Lung (tissue), 12 donors: Measurements from ENCODE around the gene SLC2A4. TPM values are rescaled to one million over a fixed set of nuclear protein-coding genes. Genes with fewer than 3 reads are reported as not detected.

Experiments used
- ATAC-seq: fragments of 200-7000 bp; cut with Tn5 transposase; one replicate; pipeline ENCODE4 v1.9.1; 2020; ENCODE audit warnings: moderate number of reproducible peaks; ENCODE audit not compliant: insufficient read depth, low FRiP score
- DNase-seq, 3 donors: peaks; one replicate each; pipeline ENCODE4 v3.0.0-alpha.2; 2013 to 2017
- H3K27ac ChIP-seq, 2 donors: one replicate each; pipeline ENCODE4 v1.5.1; 2013; ENCODE audit warnings: mild to moderate bottlenecking in 2 of 2, moderate library complexity in 2 of 2, control low read depth in 1 of 2, inconsistent platforms in 1 of 2, low read depth in 1 of 2, low read length in 1 of 2
- H3K27me3 ChIP-seq, 3 donors: one replicate each; pipeline ENCODE4 v1.5.1; 2013; ENCODE audit warnings: low read length in 2 of 3; ENCODE audit not compliant: control insufficient read depth in 3 of 3, insufficient read depth in 3 of 3
- H3K36me3 ChIP-seq, 4 donors: one replicate each; pipeline ENCODE4 v1.5.1; 2013; ENCODE audit warnings: low read length in 4 of 4, mild to moderate bottlenecking in 1 of 4, moderate library complexity in 1 of 4; ENCODE audit not compliant: control insufficient read depth in 4 of 4, insufficient read depth in 4 of 4
- H3K4me1 ChIP-seq, 5 donors: one replicate each; pipeline ENCODE4 v1.5.1; 2013; ENCODE audit warnings: low read length in 5 of 5, mild to moderate bottlenecking in 2 of 5, moderate library complexity in 1 of 5; ENCODE audit not compliant: control insufficient read depth in 5 of 5, insufficient read depth in 5 of 5
- H3K4me3 ChIP-seq: one replicate; pipeline ENCODE4 v1.5.1; 2013; ENCODE audit warnings: mild to moderate bottlenecking, control low read depth, moderate library complexity
- H3K9ac ChIP-seq, 2 donors: one replicate each; pipeline ENCODE4 v1.5.1; 2013; ENCODE audit warnings: low read length in 2 of 2, control low read depth in 1 of 2; ENCODE audit not compliant: insufficient read depth in 1 of 2
- H3K9me3 ChIP-seq, 4 donors: one replicate each; pipeline ENCODE4 v1.5.1; 2013; ENCODE audit warnings: low read length in 3 of 4, mild to moderate bottlenecking in 1 of 4, moderate library complexity in 1 of 4; ENCODE audit not compliant: control insufficient read depth in 4 of 4, insufficient read depth in 3 of 4
- WGBS, 2 donors: extraction: QIAGEN DNeasy Blood & Tissue Kit; methylation state at CpG; one replicate each; pipeline ENCODE4 v1.1.7; 2013; 5-methylcytosine and 5-hydroxymethylcytosine counted together
- polyA plus RNA-seq, 2 donors: library from polyadenylated mRNA; stranded (reverse); fragments of 200-250 nt; gene quantifications; one replicate each; pipeline ENCODE4 v1.2.1, GENCODE V29; 2013
- total RNA-seq, 2 donors: library from RNA; depleted of rRNA in 1 of 2; stranded (reverse); fragments of >200 nt in 1 of 2; gene quantifications; one replicate each; pipeline ENCODE4 v1.2.1, GENCODE V29; 2014 to 2021
- TF ChIP-seq, protein P1 (sequence below): IDR thresholded peaks from 2 replicates; pipeline ENCODE4 v1.5.1; 2012; ENCODE audit warnings: mild to moderate bottlenecking; ENCODE audit errors: control extremely low read depth, extremely low read depth
- donor health status: control.
- donor health status: control.
- donor health status: Bipolar disorder and iron deficiency.
- donor health status: healthy.
- donor health status: DM: yes; HTN: yes; CAD: no.

Gene SLC2A4
- total and polyA plus RNA-seq, 4 donors: 1.1 to 2.0 (median 1.2) TPM

DNA sequence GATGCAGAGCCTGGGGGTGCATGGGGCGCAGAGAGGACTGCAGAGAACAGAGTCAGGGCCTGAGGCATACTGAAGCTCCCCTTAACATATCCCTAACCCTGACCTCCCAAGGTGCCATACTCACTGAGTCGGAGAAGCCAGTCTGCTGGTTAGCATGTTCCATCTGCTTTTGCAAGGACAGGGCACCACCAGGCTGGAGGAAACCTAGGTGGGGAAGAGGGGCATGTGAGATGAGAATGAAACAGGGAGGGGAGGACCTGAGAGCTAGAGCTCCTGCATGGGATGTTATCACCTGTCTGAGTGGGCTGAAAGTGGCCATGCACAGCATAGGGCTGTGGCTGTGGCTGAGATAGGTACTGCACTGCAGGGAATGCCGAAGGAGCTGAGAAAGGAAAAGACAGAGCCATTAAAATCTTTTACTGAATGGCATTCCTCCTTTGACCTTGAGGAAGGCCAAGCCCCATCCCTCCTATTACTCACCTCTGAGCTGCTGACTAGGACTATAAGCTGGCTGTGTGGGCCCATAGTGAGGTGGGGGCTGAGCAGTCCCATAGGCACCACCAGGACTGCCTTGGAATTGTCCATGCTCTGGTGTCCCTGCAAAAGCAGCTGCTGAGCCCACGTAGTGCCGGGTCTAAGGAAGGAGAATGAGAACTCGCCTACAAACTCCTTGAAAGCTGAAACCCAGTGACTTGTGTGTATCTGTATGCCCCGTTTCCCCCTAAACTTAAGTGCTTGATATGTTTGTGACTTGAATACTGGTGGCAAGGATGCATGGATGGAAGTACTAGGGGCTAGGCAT is 31.8 kb downstream of the SLC2A4 start:
- DNase-seq (no peak), ATAC-seq (no peak)
- Histone ChIP-seq H3K9ac (no peak overlapping the region), H3K27ac (no peak overlapping the region), H3K36me3 (peaks cover 17 to 50% (median 42%) of the 10 kb centered on the region in 4 donors), H3K27me3 (no peaks in the 10 kb centered on the region), H3K9me3 (peaks cover 0 to 2% (median 0%) of the 10 kb centered on the region in 4 donors), H3K4me3 (no peak overlapping the region), H3K4me1 (peaks cover 6 to 25% (median 19%) of the 10 kb centered on the region in 5 donors)
- TF ChIP-seq, protein P1, sequence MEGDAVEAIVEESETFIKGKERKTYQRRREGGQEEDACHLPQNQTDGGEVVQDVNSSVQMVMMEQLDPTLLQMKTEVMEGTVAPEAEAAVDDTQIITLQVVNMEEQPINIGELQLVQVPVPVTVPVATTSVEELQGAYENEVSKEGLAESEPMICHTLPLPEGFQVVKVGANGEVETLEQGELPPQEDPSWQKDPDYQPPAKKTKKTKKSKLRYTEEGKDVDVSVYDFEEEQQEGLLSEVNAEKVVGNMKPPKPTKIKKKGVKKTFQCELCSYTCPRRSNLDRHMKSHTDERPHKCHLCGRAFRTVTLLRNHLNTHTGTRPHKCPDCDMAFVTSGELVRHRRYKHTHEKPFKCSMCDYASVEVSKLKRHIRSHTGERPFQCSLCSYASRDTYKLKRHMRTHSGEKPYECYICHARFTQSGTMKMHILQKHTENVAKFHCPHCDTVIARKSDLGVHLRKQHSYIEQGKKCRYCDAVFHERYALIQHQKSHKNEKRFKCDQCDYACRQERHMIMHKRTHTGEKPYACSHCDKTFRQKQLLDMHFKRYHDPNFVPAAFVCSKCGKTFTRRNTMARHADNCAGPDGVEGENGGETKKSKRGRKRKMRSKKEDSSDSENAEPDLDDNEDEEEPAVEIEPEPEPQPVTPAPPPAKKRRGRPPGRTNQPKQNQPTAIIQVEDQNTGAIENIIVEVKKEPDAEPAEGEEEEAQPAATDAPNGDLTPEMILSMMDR: no peak
- WGBS, 2 donors: 89 to 91% methylated on average over 7 of the region's 7 CpGs

DNA sequence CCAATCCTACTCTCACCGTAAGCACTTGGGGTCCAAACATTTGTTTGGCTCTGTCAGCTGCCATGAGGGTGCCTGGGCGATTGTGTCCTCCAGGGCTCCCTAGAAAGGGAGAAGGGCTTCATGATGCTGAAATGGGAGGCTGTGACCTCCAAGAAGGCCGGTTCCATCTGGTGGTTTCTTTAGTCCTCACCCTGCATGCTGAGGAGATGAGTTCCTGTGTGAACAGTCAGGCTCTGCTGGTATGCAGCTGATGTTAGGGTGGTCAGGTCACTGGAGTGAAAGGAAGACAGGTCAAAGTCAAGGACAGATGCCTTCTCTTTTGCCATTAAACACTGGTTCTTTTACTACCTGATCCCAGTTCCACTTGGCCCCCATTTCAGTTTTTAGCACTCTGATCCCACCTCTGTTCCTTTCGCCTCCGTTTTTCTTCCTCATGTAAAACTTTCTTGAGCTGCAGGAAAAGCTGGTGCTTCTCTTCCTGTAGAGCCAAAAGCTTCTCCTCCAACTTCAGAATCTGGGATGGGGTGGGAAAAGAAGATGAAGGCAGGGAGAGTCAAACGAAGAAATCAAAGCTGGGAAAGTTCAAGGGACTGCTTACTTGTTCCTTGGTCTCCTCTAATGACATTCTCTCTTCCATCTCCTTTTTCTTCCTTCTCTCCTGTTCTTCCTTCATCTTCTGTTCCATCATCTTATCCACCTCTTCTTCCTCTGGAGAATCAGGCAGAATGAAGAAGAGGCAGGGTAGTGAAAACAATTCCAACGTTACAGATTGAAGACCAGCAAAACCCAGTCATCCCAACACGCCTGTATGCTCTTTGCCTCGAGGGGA is 32.6 kb downstream of the SLC2A4 start:
- WGBS, 2 donors: 47 to 55% methylated on average over 9 of the region's 9 CpGs
- Histone ChIP-seq H3K4me1 (peaks cover 6 to 22% (median 18%) of the 10 kb centered on the region in 5 donors), H3K27ac (peak overlapping the region; percentile 95 to 96), H3K9ac (peak overlapping the region; percentile 25 to 73), H3K4me3 (peak overlapping the region; percentile 90), H3K27me3 (no peaks in the 10 kb centered on the region), H3K9me3 (peaks cover 0 to 2% (median 0%) of the 10 kb centered on the region in 4 donors), H3K36me3 (peaks cover 17 to 58% (median 45%) of the 10 kb centered on the region in 4 donors)
- ATAC-seq (no peak), DNase-seq (no peak)
- TF ChIP-seq, protein P1: no peak

DNA sequence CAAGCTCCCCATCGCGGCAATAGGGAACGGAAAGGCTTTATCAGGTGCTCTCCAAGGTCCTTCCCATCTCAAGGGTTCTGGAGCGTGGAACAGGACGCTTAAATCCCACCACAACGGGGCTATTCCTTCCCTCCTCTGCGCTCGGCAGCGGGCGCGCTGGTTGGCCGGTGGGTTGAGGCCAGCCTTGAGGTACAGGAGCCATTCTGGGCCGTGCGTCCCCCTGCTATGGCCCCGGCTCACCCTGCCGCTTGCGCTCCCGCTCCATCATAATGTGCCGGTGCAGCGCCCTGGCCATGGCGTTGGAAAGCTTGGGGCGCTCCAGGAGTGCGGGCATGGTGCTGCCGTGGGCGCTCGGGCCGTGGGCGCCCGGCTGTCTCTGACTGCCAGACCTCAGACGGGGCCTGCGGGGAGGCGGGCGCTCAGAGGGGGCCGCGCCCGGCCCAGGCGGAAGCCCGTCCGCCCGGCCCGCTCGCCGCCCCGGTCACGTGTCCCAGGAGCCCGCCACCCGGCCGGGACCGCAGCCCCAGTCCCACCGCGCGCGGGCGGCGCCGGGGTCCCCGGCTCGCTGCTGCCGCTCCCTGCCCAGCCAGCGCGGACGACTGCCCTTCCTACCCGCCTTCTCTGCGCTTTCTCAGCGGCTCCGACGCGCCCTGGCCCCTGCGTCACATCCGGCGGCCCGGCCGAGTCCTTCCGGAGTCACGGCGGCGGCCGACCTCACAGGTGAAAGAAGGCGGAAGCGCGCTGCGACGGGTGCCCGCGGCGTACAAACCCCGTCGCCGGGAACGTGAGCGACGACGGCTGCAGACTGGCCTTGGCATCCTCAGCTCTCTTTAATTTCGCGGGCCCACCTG is 33.4 kb downstream of the SLC2A4 start, which contains the start of gene GPS2:
Gene GPS2 (minus strand): TSS at position 642 of the 851 bp plus-strand sequence. CDS start 308 bp downstream, at position 334.
- peaks cover 14 to 54% (median 42%) of the 10 kb centered on the region in 4 donors for H3K36me3 ChIP-seq
- peak; percentile 86 to 92 (median 91) for DNase-seq
- no peaks in the 10 kb centered on the region for H3K9me3 ChIP-seq
- no peaks in the 10 kb centered on the region for H3K27me3 ChIP-seq
- peak within 1 kb of the TSS; percentile 25 to 73 for H3K9ac ChIP-seq
- peak within 1 kb of the TSS; percentile 90 for H3K4me3 ChIP-seq
- ATAC-seq: peak; percentile 81
- H3K4me1 ChIP-seq: peaks cover 4 to 15% (median 13%) of the 10 kb centered on the region in 5 donors
- TF ChIP-seq, protein P1: no peak
- peak within 1 kb of the TSS; percentile 95 to 96 for H3K27ac ChIP-seq
- 0 to 1% methylated on average over 82 to 95 of the region's 95 CpGs for WGBS, 2 donors
